ENCODE measurements around the gene FAM222B. TPM values are rescaled to one million over a fixed set of nuclear protein-coding genes. Genes with fewer than 3 reads are reported as not detected.

The FAM222B gene
- total and polyA plus RNA-seq, 4 donors: 2.8 to 5.4 (median 4.1) TPM

DNA sequence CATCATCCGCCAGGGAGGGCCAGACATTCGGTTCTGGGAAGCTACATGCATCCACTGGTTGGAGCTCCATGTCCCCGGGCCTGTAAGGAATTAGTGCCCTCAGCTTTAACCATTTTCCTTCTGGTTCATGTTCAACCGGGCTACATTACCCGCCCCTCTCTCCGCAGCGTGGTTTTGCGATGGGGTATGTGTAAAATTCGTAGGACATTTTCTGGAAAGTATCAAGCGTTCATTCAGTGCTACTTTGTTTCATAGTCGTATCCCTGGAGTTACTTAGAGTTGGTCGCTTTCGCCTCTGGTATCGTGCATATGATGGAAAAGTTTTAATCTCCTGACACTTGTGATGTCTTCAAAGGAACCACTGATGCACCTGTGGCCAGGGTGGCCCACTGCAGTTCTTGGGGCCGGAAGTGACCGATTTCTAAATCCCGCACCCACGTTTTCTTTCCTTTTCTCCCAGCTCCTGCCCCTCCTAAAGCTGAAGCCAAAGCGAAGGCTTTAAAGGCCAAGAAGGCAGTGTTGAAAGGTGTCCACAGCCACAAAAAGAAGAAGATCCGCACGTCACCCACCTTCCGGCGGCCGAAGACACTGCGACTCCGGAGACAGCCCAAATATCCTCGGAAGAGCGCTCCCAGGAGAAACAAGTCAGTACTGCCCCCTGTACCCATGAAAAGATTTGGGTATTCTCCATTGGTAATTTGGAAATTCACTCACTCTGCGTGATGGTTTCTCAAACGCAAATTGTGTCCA, 122.2 kb downstream of the FAM222B start:
- no peaks in the 10 kb centered on the region for H3K9me3 ChIP-seq (ENCODE audit: control insufficient read depth in 4 of 4, low read length in 3 of 4)
- peak in 1 of 2 donors; percentile 2 for TF ChIP-seq RAD21 (IDR thresholded peaks at IDR 0.05)
- no peak for TF ChIP-seq ATF3 (IDR thresholded peaks at IDR 0.05)
- no peak for DNase-seq (ENCODE audit: low spot score)
- no peaks in the 10 kb centered on the region for H3K27me3 ChIP-seq (ENCODE audit: control insufficient read depth in 4 of 4, insufficient read depth in 4 of 4, low read length in 3 of 4)
- peak overlapping the region; percentile 78 to 99 (median 97) for H3K4me3 ChIP-seq (ENCODE audit: low read depth in 1 of 3, low read length in 3 of 3)
- H3K27ac ChIP-seq (ENCODE audit: low read depth in 1 of 2, low read length in 2 of 2): peak overlapping the region; percentile 83 to 91
- peak overlapping the region; percentile 89 to 97 for H3K9ac ChIP-seq (ENCODE audit: low read depth in 1 of 2, low read length in 2 of 2)
- WGBS: 5% methylated on average over 28 of the region's 30 CpGs
- H3K4me1 ChIP-seq (ENCODE audit: control insufficient read depth in 4 of 4, insufficient read depth in 4 of 4, low read length in 3 of 4): peaks cover 7 to 33% (median 22%) of the 10 kb centered on the region in 4 donors
- peaks cover 10 to 28% (median 22%) of the 10 kb centered on the region in 4 donors for H3K36me3 ChIP-seq (ENCODE audit: control insufficient read depth in 4 of 4, insufficient read depth in 3 of 4, low read depth in 1 of 4, low read length in 3 of 4)

DNA sequence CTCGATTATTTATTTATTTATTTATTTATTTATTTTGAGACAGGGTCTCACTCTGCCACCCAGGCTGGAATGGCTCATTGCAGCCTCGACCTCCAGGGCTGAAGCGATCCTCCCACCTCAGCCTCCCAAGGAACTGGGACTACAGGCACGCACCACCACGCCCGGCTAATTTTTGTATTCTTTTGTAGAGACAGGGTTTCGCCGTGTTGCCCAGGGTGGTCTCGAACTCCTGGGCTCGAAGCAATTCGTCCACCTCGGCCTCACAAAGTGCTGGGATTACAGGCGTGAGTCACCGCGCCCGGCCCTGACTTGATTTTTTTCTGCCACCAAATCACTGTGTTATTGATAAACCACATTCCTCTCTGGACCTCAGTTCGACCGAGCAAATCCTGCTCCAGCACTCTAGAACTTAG, 123.6 kb downstream of the FAM222B start:
- TF ChIP-seq, protein P1, sequence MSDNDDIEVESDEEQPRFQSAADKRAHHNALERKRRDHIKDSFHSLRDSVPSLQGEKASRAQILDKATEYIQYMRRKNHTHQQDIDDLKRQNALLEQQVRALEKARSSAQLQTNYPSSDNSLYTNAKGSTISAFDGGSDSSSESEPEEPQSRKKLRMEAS (IDR thresholded peaks at IDR 0.05): no peak
- TF ChIP-seq GABPA (IDR thresholded peaks at IDR 0.05 in 1 of 2, conservative IDR thresholded peaks at IDR 0.05 in 1 of 2): no peak
- no peak for TF ChIP-seq TAF1 (conservative IDR thresholded peaks at IDR 0.05)
- TF ChIP-seq, protein P2, sequence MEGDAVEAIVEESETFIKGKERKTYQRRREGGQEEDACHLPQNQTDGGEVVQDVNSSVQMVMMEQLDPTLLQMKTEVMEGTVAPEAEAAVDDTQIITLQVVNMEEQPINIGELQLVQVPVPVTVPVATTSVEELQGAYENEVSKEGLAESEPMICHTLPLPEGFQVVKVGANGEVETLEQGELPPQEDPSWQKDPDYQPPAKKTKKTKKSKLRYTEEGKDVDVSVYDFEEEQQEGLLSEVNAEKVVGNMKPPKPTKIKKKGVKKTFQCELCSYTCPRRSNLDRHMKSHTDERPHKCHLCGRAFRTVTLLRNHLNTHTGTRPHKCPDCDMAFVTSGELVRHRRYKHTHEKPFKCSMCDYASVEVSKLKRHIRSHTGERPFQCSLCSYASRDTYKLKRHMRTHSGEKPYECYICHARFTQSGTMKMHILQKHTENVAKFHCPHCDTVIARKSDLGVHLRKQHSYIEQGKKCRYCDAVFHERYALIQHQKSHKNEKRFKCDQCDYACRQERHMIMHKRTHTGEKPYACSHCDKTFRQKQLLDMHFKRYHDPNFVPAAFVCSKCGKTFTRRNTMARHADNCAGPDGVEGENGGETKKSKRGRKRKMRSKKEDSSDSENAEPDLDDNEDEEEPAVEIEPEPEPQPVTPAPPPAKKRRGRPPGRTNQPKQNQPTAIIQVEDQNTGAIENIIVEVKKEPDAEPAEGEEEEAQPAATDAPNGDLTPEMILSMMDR (IDR thresholded peaks at IDR 0.05; ENCODE audit: low read depth, low read length, missing input control): no peak
- TF ChIP-seq JUND (IDR thresholded peaks at IDR 0.05): peak in 1 of 2 donors; percentile 28
- TF ChIP-seq YY1 (IDR thresholded peaks at IDR 0.05): no peak
- peak overlapping the region; percentile 83 to 91 for H3K27ac ChIP-seq (ENCODE audit: low read depth in 1 of 2, low read length in 2 of 2)
- no peaks in the 10 kb centered on the region for H3K27me3 ChIP-seq (ENCODE audit: control insufficient read depth in 4 of 4, insufficient read depth in 4 of 4, low read length in 3 of 4)
- H3K4me3 ChIP-seq (ENCODE audit: low read depth in 1 of 3, low read length in 3 of 3): no peak overlapping the region
- peaks cover 10 to 23% (median 17%) of the 10 kb centered on the region in 4 donors for H3K36me3 ChIP-seq (ENCODE audit: control insufficient read depth in 4 of 4, insufficient read depth in 3 of 4, low read depth in 1 of 4, low read length in 3 of 4)
- 35% methylated on average over 18 of the region's 18 CpGs for WGBS
- H3K9ac ChIP-seq (ENCODE audit: low read depth in 1 of 2, low read length in 2 of 2): no peak overlapping the region
- H3K9me3 ChIP-seq (ENCODE audit: control insufficient read depth in 4 of 4, low read length in 3 of 4): no peaks in the 10 kb centered on the region
- H3K4me1 ChIP-seq (ENCODE audit: control insufficient read depth in 4 of 4, insufficient read depth in 4 of 4, low read length in 3 of 4): peaks cover 7 to 27% (median 17%) of the 10 kb centered on the region in 4 donors
- DNase-seq (ENCODE audit: low spot score): no peak

DNA sequence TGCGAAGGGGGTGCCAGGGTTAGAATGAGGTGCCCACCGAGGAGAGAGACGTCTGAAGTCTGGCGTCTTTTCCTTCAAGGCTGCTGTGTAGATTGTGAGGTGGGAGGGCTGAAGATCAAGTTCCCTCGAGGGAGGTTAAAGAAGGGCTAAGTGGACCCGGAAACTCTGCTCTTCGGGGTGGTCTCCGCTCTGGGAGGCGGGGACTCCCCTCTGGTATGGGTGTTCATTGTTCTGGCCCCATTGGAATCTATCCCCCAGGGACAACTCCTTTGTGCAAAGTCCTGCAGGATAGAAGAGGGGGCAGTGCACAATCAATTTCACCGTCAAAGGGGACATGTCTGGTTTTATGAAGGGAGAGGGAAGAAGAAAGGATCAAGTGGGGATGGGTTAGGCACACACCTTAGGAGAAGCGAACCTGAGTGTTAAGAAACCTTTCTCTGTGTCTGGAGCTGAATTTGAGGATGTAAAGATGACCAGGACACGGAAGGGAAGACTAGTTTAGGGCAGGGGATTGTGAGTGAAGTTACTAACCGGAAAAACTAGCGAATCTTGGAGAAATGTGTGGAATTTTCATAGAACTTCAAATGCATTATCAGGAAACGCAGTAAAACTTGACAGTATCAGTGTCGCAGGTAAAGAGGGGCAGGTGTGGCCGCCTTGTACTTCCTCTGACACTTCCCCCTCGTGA, 124.1 kb downstream of the FAM222B start:
- Histone ChIP-seq H3K27me3 (ENCODE audit: control insufficient read depth in 4 of 4, insufficient read depth in 4 of 4, low read length in 3 of 4) (no peaks in the 10 kb centered on the region), H3K4me1 (ENCODE audit: control insufficient read depth in 4 of 4, insufficient read depth in 4 of 4, low read length in 3 of 4) (peaks cover 7 to 27% (median 17%) of the 10 kb centered on the region in 4 donors), H3K36me3 (ENCODE audit: control insufficient read depth in 4 of 4, insufficient read depth in 3 of 4, low read depth in 1 of 4, low read length in 3 of 4) (peaks cover 7 to 18% (median 13%) of the 10 kb centered on the region in 4 donors), H3K9ac (ENCODE audit: low read depth in 1 of 2, low read length in 2 of 2) (no peak overlapping the region), H3K9me3 (ENCODE audit: control insufficient read depth in 4 of 4, low read length in 3 of 4) (no peaks in the 10 kb centered on the region), H3K27ac (ENCODE audit: low read depth in 1 of 2, low read length in 2 of 2) (peak overlapping the region; percentile 60 to 70), H3K4me3 (ENCODE audit: low read depth in 1 of 3, low read length in 3 of 3) (no peak overlapping the region)
- DNase-seq (ENCODE audit: low spot score): no peak
- TF ChIP-seq HNF4A (conservative IDR thresholded peaks at IDR 0.05): no peak
- 75% methylated on average over 18 of the region's 18 CpGs for WGBS

Measured in liver (tissue), 9 donors.